ENCODE results near the gene B3GNT3.

DNA sequence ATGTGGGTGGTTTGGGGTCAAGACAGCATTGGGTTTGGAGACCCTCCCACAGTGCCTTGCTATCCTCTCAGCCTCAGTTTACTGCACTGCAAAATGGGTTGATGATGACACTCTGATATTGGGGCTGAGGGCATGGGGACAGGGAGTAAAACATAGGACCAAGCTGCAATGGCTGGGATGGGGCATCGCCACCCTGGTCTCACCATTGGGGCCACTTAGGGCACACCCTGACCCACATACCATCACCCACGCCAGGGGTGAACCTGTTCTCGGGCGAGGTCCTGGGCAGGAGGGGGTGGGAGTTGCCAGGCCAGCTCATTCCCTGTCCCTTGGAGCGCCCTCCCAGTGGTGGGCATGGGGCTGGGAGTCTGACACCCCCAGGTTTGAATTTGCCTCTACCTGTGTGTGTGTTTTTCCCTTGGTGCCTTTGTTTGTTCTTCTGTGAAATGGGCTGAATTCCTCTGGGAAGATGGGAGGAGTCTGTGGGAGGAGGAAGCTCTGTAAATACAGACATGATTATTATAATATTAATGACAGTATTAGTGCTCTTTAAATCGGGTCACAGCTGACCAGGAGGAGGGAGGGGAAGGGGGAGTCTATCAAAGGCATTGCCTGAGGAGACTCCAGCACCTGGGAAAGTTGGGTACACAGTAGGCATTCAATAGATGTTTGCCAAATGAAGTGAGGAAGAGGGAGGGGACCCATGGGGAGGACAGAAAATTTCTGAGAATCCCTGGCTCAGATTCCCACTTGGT, 45.9 kb upstream of the B3GNT3 start:
- TF ChIP-seq, protein P1, sequence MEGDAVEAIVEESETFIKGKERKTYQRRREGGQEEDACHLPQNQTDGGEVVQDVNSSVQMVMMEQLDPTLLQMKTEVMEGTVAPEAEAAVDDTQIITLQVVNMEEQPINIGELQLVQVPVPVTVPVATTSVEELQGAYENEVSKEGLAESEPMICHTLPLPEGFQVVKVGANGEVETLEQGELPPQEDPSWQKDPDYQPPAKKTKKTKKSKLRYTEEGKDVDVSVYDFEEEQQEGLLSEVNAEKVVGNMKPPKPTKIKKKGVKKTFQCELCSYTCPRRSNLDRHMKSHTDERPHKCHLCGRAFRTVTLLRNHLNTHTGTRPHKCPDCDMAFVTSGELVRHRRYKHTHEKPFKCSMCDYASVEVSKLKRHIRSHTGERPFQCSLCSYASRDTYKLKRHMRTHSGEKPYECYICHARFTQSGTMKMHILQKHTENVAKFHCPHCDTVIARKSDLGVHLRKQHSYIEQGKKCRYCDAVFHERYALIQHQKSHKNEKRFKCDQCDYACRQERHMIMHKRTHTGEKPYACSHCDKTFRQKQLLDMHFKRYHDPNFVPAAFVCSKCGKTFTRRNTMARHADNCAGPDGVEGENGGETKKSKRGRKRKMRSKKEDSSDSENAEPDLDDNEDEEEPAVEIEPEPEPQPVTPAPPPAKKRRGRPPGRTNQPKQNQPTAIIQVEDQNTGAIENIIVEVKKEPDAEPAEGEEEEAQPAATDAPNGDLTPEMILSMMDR (IDR thresholded peaks at IDR 0.05), result no peak
- no peak for TF ChIP-seq POLR2A (IDR thresholded peaks at IDR 0.05; ENCODE audit: low read depth)
- no peak for TF ChIP-seq EP300 (IDR thresholded peaks at IDR 0.05)
- no peak for TF ChIP-seq POLR2AphosphoS5 (IDR thresholded peaks at IDR 0.05)

All from esophagus muscularis mucosa (tissue), 4 donors.